Astrocyte of the spinal cord (primary cell): ENCODE data around the gene PDE8B.

Experiments used
- DNase-seq: peaks from one replicate; pipeline ENCODE4 v3.0.0; 2011; ENCODE audit warnings: low read depth, low spot score
- H3K4me3 ChIP-seq: 2 replicates; pipeline ENCODE4 v1.5.1; 2011; ENCODE audit warnings: low read depth, mild to moderate bottlenecking, low read length, moderate library complexity
- in situ Hi-C: cut with HindIII; loops from 2 replicates; pipeline ENCODE4 v1.10.0; 2017; ENCODE audit warnings: low sequenced_read_pairs
- TF ChIP-seq, protein P1 (sequence below): IDR thresholded peaks from 2 replicates; pipeline ENCODE4 v1.5.1; 2012; ENCODE audit warnings: low read depth, mild to moderate bottlenecking, low read length, inconsistent platforms

Gene PDE8B

GRCh38 chr5:77255617-77256016, 45.1 kb downstream of the PDE8B start:
- in situ Hi-C loops: no loop called here
- H3K4me3 ChIP-seq: no peak overlapping the region

GRCh38 chr5:77256406-77256805, 45.9 kb downstream of the PDE8B start:
- DNase-seq: no peak
- TF ChIP-seq, protein P1, sequence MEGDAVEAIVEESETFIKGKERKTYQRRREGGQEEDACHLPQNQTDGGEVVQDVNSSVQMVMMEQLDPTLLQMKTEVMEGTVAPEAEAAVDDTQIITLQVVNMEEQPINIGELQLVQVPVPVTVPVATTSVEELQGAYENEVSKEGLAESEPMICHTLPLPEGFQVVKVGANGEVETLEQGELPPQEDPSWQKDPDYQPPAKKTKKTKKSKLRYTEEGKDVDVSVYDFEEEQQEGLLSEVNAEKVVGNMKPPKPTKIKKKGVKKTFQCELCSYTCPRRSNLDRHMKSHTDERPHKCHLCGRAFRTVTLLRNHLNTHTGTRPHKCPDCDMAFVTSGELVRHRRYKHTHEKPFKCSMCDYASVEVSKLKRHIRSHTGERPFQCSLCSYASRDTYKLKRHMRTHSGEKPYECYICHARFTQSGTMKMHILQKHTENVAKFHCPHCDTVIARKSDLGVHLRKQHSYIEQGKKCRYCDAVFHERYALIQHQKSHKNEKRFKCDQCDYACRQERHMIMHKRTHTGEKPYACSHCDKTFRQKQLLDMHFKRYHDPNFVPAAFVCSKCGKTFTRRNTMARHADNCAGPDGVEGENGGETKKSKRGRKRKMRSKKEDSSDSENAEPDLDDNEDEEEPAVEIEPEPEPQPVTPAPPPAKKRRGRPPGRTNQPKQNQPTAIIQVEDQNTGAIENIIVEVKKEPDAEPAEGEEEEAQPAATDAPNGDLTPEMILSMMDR: no peak
- in situ Hi-C loops: no loop called here
- H3K4me3 ChIP-seq: no peak overlapping the region

More at GRCh38 chr5:77255617-77256016, 45.1 kb downstream of the PDE8B start:
- no peak for DNase-seq
- TF ChIP-seq, protein P1: no peak

DNA sequence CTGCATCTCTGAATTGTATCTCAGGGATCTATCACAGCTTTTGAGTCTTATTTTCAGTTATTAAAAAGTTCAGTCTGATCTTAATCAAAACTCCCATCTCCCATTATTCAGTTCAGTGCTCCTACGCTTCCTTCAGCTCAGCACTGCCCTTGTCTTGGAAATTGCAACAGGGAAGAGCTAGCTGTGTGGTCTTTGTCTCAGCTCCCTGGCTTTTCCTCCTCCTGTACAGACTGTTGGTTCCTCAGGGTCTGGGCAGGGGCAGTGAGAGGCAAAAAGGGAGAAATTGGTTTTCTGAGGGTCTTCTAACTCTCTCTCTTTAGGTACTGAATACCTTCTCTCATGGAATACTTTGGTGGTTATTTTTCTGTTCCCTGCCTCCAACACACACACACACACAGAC, 48.2 kb downstream of the PDE8B start:
- TF ChIP-seq, protein P1: no peak
- no peak for DNase-seq
- in situ Hi-C loops: no loop called here
- no peak overlapping the region for H3K4me3 ChIP-seq

DNA sequence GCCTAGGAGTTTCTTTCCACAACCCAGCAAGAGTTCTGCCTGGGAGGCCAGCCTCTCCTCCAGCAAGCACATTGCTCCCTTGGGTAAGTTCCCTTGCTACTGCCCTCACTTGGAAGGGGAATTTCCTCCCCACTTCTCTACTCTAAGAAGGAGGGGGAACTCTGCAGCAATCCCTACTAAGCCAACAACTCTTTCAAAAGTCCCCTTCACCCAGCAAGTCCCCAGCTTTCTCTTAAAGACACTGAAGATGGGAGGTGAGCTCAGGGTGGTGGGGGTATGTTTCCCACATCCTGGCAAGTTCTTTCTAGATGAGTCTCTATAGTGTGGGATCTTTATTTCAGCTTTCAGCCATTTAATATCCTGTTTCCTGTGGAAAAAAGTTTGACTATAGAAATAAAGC, 49.0 kb downstream of the PDE8B start:
- TF ChIP-seq, protein P1: no peak
- no peak overlapping the region for H3K4me3 ChIP-seq
- no peak for DNase-seq
- in situ Hi-C loops: no loop called here

DNA sequence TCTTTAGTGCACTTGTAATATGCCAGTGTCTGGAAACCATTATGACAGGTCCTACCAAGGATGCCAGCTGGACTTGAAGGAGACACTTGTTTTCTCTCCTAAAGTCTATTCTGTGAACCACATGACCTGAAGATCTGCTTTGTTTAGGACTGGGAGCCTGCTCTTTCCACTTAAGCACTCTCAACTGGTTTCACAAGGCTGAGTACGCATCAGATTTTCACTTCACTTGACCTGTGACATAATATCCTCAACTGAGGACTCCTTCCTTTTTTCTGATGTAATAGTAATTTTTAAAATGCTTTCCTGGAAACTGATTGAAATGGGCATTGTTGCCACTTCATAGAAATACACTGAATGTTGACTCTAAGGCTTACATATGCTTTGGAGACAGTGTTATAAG, 52.2 kb downstream of the PDE8B start:
- TF ChIP-seq, protein P1: no peak
- no peak for DNase-seq
- in situ Hi-C loops: no loop called here
- H3K4me3 ChIP-seq: no peak overlapping the region

DNA sequence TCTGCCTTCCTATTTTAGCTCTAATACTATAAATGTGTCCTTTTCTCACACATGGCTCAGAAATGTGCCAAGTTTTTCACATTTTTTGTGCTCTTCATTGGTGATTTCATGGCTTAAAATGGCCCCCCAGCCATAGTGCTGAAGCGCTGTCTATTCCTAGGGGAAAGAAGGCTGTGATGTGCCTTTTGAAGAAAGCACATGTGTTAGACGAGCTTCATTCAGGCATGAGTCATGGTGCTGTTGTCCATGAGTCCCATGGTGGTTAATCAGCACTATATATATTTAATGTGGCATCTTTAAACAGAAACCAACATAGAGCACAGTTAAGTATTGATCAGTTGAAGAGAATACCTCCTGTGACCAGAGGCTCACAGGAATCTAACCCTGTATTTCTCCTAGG, 55.8 kb downstream of the PDE8B start:
- no peak overlapping the region for H3K4me3 ChIP-seq
- TF ChIP-seq, protein P1: no peak
- in situ Hi-C loops: no loop called here
- DNase-seq: peak; percentile 39

DNA sequence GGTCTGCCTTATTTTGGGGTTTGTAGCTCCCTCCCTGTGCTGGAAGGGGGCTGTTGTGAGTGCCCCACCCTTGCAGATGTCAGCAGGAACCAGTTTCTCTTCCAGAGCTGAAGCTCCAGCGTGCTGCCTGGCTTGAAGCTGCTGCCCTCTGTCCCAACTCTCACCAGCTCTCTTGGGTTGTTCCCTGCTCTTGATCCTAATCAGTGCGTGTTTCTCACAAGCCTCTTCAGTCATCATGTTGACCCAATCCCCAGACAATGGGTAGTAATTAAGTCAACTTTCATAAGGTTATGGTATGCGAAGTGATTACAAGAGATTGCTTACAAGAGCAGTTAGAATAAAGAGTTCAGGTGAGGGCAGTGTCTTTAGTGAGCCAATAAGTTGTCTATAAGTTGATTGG, 57.0 kb downstream of the PDE8B start:
- H3K4me3 ChIP-seq: no peak overlapping the region
- in situ Hi-C loops: no loop called here
- TF ChIP-seq, protein P1: no peak
- no peak for DNase-seq
